Erythroblast (primary cell): ENCODE measurements around the gene PLEKHA5.

Experiments used
- GATA1 ChIP-seq: IDR thresholded peaks from 2 replicates; pipeline ENCODE4 v1.6.1; 2011; ENCODE audit warnings: low read depth, mild to moderate bottlenecking, control low read depth, low read length, moderate library complexity
- POLR2A ChIP-seq: IDR thresholded peaks from 2 replicates; pipeline ENCODE4 v1.6.1; 2011; ENCODE audit warnings: mild to moderate bottlenecking, low read length

DNA sequence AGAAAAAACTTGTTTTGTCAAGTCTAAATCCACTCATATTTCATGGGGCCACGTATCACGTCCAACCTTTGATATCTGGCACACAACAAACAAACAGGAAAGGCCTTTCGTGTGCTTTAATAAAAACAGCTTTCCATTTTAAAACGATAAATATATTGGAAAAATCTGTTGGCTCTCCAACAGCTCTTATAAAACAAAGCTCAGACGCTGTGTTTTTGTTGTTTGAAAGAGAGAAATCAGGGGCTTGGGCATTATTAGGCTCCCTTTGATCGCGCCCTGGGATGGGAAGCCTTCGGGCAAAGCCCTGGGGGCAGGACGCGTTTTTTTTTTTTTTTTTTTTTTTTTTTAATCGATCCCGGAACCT, 429 bp upstream of the PLEKHA5 start:
- no peak for TF ChIP-seq POLR2A
- TF ChIP-seq GATA1, result no peak
